Lower leg skin (tissue), 4 donors: Measurements from ENCODE around the gene EFCAB6. TPM values are rescaled to one million over a fixed set of nuclear protein-coding genes. Genes with fewer than 3 reads are reported as not detected.

Experiments used
- DNase-seq, 2 donors: peaks; one replicate each; pipeline ENCODE4 v3.0.0-alpha.2; 2019; ENCODE audit warnings: low spot score in 2 of 2
- H3K4me3 ChIP-seq: fragments of 200-600 bp; sonication (generic); 2 replicates; pipeline ENCODE4 v1.5.1; 2017; ENCODE audit warnings: mild to moderate bottlenecking, low read depth; ENCODE audit not compliant: poor library complexity, severe bottlenecking
- POLR2A ChIP-seq, 2 donors: fragments of 450-650 bp; IDR thresholded peaks; one replicate each; pipeline ENCODE4 v1.6.1; 2016 to 2017; ENCODE audit warnings: antibody characterized with exemption in 2 of 2, mild to moderate bottlenecking in 1 of 2, moderate library complexity in 1 of 2
- whole genome bisulfite sequencing, 2 donors: methylation state at CpG; one replicate each; pipeline ENCODE4 v1.1.5; 2018; 5-methylcytosine and 5-hydroxymethylcytosine counted together
- intact Hi-C: fragments of 100-400 bp; cut with DNase I; formaldehyde crosslinking; loops from one replicate; pipeline ENCODE4 v1.15.0; 2023; ENCODE audit warnings: low total_unique reads
- total RNA-seq, 4 donors: library from RNA; depleted of rRNA; stranded (reverse); fragments of >200 nt; gene quantifications; one replicate each; pipeline ENCODE4 v1.1.0, GENCODE V29; 2016
- TF ChIP-seq, protein P1 (sequence below), 3 donors: fragments of 450-650 bp; IDR thresholded peaks; one replicate each; pipeline ENCODE4 v1.5.1; 2016; ENCODE audit warnings: antibody characterized with exemption in 3 of 3, mild to moderate bottlenecking in 3 of 3, moderate library complexity in 2 of 3

Gene EFCAB6
- total RNA-seq, 4 donors from 2014 or later = 0.44 to 4.2 (median 1.8) TPM

DNA sequence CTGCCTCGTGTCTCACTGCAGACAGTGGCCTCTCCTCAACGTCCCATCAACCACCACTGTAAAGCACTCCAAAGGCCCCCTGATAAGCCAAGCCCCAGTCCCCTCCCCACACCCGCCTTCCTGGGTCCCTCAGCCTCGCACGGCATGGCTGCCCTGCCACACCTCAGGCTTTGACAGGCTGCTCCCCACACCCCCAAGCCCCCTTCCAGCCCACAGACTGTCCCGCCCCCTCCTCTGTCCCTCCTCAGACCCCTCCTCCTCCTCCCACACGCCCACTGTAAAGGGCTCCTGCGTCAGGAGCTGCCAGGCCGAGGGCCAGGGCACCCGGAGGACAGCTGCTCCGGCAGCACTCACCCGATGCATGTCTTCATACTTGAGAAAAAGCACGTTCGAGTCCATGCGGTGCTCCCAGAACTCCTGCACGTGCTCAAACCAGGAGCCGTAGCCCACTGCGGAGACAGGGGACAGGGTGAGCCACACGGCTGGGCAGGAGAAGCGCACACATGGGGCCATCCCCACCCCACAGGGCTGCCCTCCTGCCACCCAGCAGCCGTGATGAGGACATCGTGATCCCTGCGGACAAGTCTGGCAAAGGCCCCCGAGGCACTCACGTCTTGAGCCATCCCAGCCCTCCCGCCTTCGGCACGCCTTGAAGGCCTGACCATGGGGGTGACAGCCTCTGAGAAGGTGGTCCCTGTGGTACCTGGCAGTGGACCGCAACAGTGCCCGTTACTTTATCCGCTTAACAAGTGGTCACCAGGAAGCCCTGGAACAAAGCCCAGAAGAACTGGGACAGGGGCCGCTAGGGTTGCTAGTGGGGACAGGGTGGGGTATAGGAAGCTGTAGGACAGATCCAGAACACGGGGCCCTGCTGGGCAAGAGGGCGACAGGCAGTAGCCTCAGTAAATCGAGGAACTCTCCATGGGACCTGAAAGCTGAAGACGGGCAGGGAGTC is 21.5 kb upstream of the EFCAB6 start:
- intact Hi-C loops = no loop called here
- WGBS, 2 donors = 84 to 85% methylated on average over 33 to 35 of the region's 36 CpGs
- DNase-seq = no peak
- no peak for TF ChIP-seq POLR2A (IDR thresholded peaks at IDR 0.05)
- TF ChIP-seq, protein P1, sequence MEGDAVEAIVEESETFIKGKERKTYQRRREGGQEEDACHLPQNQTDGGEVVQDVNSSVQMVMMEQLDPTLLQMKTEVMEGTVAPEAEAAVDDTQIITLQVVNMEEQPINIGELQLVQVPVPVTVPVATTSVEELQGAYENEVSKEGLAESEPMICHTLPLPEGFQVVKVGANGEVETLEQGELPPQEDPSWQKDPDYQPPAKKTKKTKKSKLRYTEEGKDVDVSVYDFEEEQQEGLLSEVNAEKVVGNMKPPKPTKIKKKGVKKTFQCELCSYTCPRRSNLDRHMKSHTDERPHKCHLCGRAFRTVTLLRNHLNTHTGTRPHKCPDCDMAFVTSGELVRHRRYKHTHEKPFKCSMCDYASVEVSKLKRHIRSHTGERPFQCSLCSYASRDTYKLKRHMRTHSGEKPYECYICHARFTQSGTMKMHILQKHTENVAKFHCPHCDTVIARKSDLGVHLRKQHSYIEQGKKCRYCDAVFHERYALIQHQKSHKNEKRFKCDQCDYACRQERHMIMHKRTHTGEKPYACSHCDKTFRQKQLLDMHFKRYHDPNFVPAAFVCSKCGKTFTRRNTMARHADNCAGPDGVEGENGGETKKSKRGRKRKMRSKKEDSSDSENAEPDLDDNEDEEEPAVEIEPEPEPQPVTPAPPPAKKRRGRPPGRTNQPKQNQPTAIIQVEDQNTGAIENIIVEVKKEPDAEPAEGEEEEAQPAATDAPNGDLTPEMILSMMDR (IDR thresholded peaks at IDR 0.05) = no peak
- no peak overlapping the region for H3K4me3 ChIP-seq

DNA sequence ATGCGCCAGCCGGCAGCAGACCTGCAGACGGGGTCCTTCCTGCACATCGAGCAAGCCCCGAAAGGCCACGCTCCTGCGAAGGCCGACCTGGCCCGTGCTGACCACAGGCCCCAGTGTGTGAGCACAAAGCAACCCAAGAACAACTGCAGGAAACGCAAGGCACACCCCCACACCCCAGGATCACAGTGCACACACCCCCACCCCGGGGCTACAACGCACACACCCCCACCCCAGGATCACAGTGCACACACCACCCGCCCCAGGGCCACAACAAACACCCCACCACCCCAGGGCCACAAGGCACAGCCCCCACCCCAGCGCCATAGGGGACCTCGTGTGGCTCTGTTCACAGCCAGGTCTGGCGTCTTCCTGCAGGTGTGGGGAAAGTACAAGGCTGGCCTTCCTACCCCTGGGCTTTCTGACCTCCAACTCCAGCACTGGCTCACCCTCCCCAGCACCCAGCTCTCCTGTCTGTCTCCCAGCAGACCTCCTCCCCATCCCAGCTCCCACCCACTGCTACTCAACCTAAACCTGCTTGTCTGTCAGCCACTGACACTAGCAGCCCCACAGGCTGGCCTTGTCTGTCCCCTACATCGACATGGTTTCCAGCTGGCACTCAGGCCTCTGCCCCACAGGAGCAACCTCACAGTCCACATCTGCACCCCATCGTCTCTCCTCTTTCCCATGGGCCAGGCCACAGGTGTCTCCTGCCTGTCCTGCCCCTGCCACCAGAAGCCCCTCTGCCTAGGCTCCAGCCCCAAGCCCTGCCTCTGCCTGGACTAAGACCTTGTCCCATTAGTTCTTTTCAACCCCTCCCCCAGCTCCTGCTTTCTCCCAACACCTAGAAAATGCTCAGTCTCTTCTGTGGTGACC is 20.5 kb upstream of the EFCAB6 start:
- intact Hi-C loops = no loop called here
- TF ChIP-seq POLR2A (IDR thresholded peaks at IDR 0.05) = no peak
- TF ChIP-seq, protein P1 (IDR thresholded peaks at IDR 0.05) = no peak
- WGBS, 2 donors = 85 to 93% methylated on average over 8 to 18 of the region's 18 CpGs
- DNase-seq = no peak
- H3K4me3 ChIP-seq = no peak overlapping the region

DNA sequence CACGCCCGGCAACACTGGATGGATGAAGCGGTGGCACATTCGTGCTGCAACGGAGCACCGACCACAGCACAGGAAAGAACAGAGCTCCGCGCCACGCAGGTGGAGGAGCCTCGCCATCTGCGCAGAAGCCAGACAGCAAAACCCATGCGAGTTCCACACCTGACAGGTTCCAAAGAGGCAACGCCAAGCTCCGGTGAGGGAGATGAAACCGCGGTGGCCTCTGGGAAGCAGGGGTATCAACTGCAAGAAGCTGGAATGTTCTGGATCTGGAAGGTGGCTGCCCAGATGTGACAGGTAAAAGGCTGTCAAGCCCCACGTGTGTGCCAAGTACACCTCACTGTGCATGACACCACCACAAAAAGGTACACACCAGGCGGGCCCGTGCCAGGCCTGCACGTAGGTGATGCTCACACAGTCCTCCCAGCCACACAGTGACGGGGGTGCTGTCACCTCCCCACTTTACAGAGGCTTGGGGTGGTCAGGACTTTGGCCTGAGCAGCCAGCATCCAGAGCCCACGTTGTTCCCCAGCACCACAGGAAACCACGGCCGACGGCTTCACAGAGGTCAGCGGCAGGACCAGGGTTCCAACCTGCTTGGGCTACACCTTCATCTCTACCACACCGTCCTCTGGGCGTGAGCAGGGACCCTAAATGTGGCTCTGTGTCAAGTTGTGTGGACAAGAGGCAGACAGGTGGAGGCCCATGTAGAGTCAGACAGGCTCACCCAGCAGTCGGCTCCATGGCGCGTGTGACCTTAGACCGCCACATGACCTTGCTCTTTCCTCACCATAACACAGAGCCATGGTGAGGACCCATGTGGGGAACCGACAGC is 19.7 kb upstream of the EFCAB6 start:
- WGBS, 2 donors = 92 to 93% methylated on average over 30 to 32 of the region's 33 CpGs
- DNase-seq = no peak
- no peak overlapping the region for H3K4me3 ChIP-seq
- intact Hi-C loops = no loop called here
- TF ChIP-seq, protein P1 (IDR thresholded peaks at IDR 0.05) = no peak

DNA sequence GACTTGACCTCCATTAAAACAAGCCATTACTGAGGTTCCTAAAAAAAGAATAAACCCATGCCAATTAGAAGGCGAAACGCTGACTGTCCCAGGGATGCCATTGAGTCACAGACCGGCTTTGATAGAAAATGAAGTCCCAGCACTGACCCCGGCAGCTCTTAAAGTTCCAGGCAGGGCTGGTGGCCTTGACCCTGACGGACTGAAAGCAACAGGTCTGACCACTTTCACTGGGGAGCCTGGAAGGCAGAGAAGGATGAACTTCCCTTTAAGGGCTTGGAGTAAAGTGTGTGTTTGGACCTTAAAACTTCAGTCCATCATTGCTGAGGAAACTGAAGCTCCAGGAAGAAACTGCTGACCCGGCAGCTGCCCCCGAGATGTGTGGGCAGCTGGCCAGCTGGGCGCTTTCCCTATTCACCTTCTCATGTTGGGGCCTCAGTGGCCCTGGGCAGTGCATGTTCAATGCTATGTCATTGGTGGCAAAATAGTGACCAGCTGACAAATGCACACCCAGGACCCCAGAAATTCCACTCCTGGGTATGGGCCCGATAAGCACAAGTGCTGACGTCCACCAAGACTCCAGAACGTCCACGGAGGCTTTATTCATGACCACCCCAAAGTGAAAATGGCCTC is 18.9 kb upstream of the EFCAB6 start:
- TF ChIP-seq, protein P1 (IDR thresholded peaks at IDR 0.05) = no peak
- no peak for TF ChIP-seq POLR2A (IDR thresholded peaks at IDR 0.05)
- intact Hi-C loops = no loop called here

More for the DNA sequence above, 18.9 kb upstream of the EFCAB6 start:
- no peak overlapping the region for H3K4me3 ChIP-seq
- WGBS, 2 donors = 78 to 82% methylated on average over 12 of the region's 12 CpGs
- no peak for DNase-seq
